OCI-LY3 (cell line): ENCODE measurements around the gene KRTAP5-11.
A peak's percentile ranks its signal among the peaks of the same experiment; 100 is the strongest.
"Not testable (repeated sequence)": the region's sequence is repeated elsewhere in the genome, so short reads cannot be mapped to it uniquely, and the experiment has no call there.

Experiments used
- H2AFZ ChIP-seq: fragments of 200-600, 300-600 bp; shearing (Covaris generic); 2 replicates; pipeline ENCODE4 v1.6.0; 2014; ENCODE audit warnings: antibody characterized with exemption, low read depth, low read length
- H3K27ac ChIP-seq: fragments of 200-600, 300-600 bp; sonication (generic); 2 replicates; pipeline ENCODE4 v1.5.1; 2014; ENCODE audit warnings: mild to moderate bottlenecking, low read length, moderate library complexity, mixed read lengths
- H3K27me3 ChIP-seq: fragments of 200-600, 300-600 bp; sonication (generic); 2 replicates; pipeline ENCODE4 v1.6.1; 2014; ENCODE audit warnings: low read depth, low read length, mixed read lengths
- H3K36me3 ChIP-seq: fragments of 200-600, 300-600 bp; sonication (generic); replicated peaks from 2 replicates; pipeline ENCODE3; 2014; ENCODE audit warnings: low read depth, low read length, mixed read lengths
- H3K4me1 ChIP-seq: fragments of 300-600, 200-600 bp; sonication (generic); 2 replicates; pipeline ENCODE4 v1.6.1; 2014; ENCODE audit warnings: low read length, mixed read lengths
- H3K4me2 ChIP-seq: fragments of 200-600, 300-600 bp; sonication (generic); 2 replicates; pipeline ENCODE4 v1.6.1; 2014; ENCODE audit warnings: low read length, mixed read lengths
- H3K4me3 ChIP-seq: fragments of 300-600, 200-600 bp; sonication (generic); 2 replicates; pipeline ENCODE4 v1.5.1; 2014; ENCODE audit warnings: antibody characterized with exemption, mild to moderate bottlenecking, low read length, moderate library complexity
- H3K79me2 ChIP-seq: fragments of 300-600, 200-600 bp; shearing (Covaris generic); 2 replicates; pipeline ENCODE4 v1.6.1; 2014; ENCODE audit warnings: mild to moderate bottlenecking, low read length, mixed read lengths
- H3K9ac ChIP-seq: fragments of 300-600, 200-600 bp; shearing (Covaris generic); 2 replicates; pipeline ENCODE4 v1.6.0; 2014; ENCODE audit warnings: mild to moderate bottlenecking, low read length, moderate library complexity
- H3K9me3 ChIP-seq: fragments of 200-600, 300-600 bp; shearing (Covaris generic); 2 replicates; pipeline ENCODE4 v1.6.1; 2014; ENCODE audit warnings: low read length, mixed read lengths; ENCODE audit not compliant: insufficient read depth
- H4K20me1 ChIP-seq: fragments of 200-600, 300-600 bp; sonication (generic); 2 replicates; pipeline ENCODE4 v1.6.1; 2016; ENCODE audit warnings: low read length, mixed read lengths; ENCODE audit not compliant: insufficient read depth
- EZH2phosphoT487 ChIP-seq: fragments of 200-600 bp; shearing (Covaris generic); IDR thresholded peaks from 2 replicates; pipeline ENCODE4 v1.6.1; 2018; ENCODE audit warnings: antibody characterized with exemption, mixed run types, low read depth
- TF ChIP-seq, protein P1 (sequence below): fragments of 200-600, 300-600 bp; sonication (generic); IDR thresholded peaks from 2 replicates; pipeline ENCODE4 v1.5.1; 2014; ENCODE audit warnings: antibody characterized with exemption, low read length, low read depth

KRTAP5-11 gene

GRCh38 chr11:71588822-71589545 lies 6.3 kb upstream of the KRTAP5-11 start:
- H3K27ac ChIP-seq, H4K20me1 ChIP-seq, H3K4me1 ChIP-seq, H3K27me3 ChIP-seq, H3K4me3 ChIP-seq, H3K9ac ChIP-seq, H3K9me3 ChIP-seq, H2AFZ ChIP-seq, H3K79me2 ChIP-seq, H3K36me3 ChIP-seq, H3K4me2 ChIP-seq: not testable (repeated sequence)
- TF ChIP-seq, protein P1, sequence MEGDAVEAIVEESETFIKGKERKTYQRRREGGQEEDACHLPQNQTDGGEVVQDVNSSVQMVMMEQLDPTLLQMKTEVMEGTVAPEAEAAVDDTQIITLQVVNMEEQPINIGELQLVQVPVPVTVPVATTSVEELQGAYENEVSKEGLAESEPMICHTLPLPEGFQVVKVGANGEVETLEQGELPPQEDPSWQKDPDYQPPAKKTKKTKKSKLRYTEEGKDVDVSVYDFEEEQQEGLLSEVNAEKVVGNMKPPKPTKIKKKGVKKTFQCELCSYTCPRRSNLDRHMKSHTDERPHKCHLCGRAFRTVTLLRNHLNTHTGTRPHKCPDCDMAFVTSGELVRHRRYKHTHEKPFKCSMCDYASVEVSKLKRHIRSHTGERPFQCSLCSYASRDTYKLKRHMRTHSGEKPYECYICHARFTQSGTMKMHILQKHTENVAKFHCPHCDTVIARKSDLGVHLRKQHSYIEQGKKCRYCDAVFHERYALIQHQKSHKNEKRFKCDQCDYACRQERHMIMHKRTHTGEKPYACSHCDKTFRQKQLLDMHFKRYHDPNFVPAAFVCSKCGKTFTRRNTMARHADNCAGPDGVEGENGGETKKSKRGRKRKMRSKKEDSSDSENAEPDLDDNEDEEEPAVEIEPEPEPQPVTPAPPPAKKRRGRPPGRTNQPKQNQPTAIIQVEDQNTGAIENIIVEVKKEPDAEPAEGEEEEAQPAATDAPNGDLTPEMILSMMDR, result peak; percentile 50

DNA sequence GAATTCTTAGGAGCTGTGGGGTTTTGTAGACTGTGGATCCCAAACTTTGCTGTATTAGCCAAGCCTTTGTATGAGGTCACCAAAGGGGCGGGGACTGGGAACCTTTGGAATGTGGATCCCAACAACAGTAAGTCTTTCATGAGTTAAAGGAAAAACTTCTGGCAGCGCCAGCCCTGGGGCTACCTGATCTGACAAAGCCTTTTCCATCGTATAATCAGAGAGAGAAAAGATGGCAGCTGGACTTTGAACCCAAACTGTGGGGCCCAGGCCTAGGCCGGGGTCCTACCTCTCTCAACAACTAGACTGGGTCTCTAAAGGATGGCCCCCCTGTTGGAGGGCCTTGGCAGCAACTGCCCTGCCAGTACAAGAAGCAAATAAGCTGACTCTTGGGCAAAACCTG lies 5.6 kb upstream of the KRTAP5-11 start:
- not testable (repeated sequence) for H3K4me2 ChIP-seq, H2AFZ ChIP-seq, H3K27me3 ChIP-seq, H3K36me3 ChIP-seq, H3K4me1 ChIP-seq, H3K27ac ChIP-seq, H4K20me1 ChIP-seq, H3K9me3 ChIP-seq, H3K79me2 ChIP-seq, H3K9ac ChIP-seq, H3K4me3 ChIP-seq

- H3K27me3 ChIP-seq, H3K79me2 ChIP-seq, H3K9me3 ChIP-seq, H3K4me2 ChIP-seq, H3K36me3 ChIP-seq, H2AFZ ChIP-seq, H3K9ac ChIP-seq, H3K27ac ChIP-seq, H4K20me1 ChIP-seq, H3K4me3 ChIP-seq, H3K4me1 ChIP-seq: not testable (repeated sequence)
Observed at GRCh38 chr11:71585673-71586072, 3.0 kb upstream of the KRTAP5-11 start.

DNA sequence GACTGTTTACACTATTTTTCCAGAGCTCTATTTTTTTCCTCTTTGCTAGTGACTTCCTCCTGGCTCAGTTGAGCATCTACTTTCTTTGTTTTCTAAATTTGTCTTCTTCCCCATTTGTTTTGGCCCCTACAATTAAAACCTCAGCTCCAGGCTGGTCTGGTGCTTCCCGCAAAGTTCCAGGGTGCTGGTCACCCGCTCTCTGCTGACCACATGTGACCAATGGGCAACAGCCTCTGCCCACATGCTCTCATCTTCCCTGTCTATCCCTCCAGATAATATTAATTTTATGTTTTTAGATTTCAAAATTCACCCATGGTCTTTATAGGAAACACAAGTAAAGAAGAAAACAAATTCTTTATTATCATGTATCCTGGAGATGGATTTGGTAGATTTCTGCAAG lies 294 bp upstream of the KRTAP5-11 start:
- not testable (repeated sequence) for H2AFZ ChIP-seq, H3K4me3 ChIP-seq, H3K9ac ChIP-seq

DNA sequence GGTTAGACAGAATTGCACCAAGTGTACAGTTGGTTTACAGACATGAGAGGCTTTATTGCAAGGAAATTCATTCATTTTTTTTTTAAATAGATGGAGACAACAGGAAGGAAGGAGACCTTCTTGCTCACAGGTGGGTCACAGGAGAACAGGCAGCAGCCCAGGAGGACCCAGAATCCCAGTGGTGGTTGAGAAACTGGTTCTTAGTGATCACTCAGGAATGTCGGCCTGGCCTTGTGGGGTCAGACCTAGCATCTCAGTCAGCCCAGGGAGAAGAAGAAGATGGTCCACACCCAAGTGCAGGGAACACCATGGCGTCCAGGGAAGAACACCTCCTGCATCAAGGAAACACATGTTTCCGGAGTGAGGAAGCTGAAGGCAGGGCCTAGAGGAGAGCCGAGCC lies 849 bp downstream of the KRTAP5-11 start:
- Histone ChIP-seq H3K4me1 (peaks cover 6% of the 10 kb centered on the region), H3K27ac (no peak overlapping the region), H3K27me3 (peaks cover 12% of the 10 kb centered on the region; the same call in 1 of the 2 replicates), H3K79me2 (no peaks in the 10 kb centered on the region), H3K4me2 (no peak overlapping the region), H3K4me3 (no peak overlapping the region), H3K9me3 (no peaks in the 10 kb centered on the region), H3K36me3 (no peaks in the 10 kb centered on the region), H2AFZ (no peak overlapping the region), H4K20me1 (no peaks in the 10 kb centered on the region), H3K9ac (no peak overlapping the region)
- TF ChIP-seq, protein P1, result no peak
- no peak for TF ChIP-seq EZH2phosphoT487

More for the DNA sequence above, 294 bp upstream of the KRTAP5-11 start:
- not testable (repeated sequence) for H3K27ac ChIP-seq, H3K4me2 ChIP-seq, H3K79me2 ChIP-seq, H3K4me1 ChIP-seq, H3K9me3 ChIP-seq, H4K20me1 ChIP-seq, H3K36me3 ChIP-seq
- peaks cover 12% of the 10 kb centered on the region; the same call in 1 of the 2 replicates for H3K27me3 ChIP-seq
